ENCODE data around the gene AXIN2.

DNA sequence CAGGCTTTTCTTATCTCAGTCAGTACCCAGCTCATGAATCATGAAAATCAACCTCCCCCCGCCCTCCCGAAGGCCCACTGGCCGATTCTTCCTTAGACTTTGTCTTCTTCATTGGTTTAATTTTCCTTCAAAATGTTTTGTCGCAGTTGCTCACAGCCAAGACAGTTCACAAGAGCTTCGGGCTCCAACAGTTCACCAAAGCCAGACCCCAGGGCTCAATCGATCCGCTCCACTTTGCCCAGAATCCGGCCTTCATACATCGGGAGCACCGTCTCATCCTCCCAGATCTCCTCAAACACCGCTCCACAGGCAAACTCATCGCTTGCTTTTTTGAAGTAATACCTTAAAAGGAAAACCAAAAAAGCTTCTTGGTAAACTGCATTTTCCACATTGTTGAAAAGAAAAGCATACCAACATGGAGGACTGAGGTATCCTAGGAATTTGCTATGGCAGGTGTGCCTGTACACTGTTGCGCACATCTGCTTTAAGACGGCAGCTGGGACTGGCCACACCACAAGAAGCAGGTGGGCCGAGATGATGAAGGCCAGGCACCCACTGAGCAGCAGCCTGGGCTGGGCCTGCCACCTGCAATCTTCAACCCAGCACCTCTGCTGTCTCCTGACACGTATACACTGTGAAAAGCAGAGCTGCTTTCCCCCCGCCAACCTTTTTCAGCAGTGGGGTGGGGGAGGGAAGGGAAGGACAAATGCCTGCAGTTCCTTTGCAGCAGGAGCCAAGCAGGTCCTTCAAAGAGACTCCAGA is 31.5 kb downstream of the AXIN2 start:
- no peak for TF ChIP-seq ZNF274 (IDR thresholded peaks at IDR 0.05; ENCODE audit: low read depth, low read length)
- no peak for TF ChIP-seq YY1 (IDR thresholded peaks at IDR 0.05; ENCODE audit: insufficient read depth, insufficient read length)
- TF ChIP-seq SUZ12 (IDR thresholded peaks at IDR 0.05; ENCODE audit: extremely low read depth, insufficient read depth, insufficient read length), result no peak

Data from NT2/D1 (cell line).